ENCODE results near the gene FBLN1. TPM values are rescaled to one million over a fixed set of nuclear protein-coding genes. Genes with fewer than 3 reads are reported as not detected.
"Not testable (repeated sequence)": the region's sequence is repeated elsewhere in the genome, so short reads cannot be mapped to it uniquely, and the experiment has no call there.

Gene FBLN1
- total RNA-seq, 1 donor = 0.27 TPM

DNA sequence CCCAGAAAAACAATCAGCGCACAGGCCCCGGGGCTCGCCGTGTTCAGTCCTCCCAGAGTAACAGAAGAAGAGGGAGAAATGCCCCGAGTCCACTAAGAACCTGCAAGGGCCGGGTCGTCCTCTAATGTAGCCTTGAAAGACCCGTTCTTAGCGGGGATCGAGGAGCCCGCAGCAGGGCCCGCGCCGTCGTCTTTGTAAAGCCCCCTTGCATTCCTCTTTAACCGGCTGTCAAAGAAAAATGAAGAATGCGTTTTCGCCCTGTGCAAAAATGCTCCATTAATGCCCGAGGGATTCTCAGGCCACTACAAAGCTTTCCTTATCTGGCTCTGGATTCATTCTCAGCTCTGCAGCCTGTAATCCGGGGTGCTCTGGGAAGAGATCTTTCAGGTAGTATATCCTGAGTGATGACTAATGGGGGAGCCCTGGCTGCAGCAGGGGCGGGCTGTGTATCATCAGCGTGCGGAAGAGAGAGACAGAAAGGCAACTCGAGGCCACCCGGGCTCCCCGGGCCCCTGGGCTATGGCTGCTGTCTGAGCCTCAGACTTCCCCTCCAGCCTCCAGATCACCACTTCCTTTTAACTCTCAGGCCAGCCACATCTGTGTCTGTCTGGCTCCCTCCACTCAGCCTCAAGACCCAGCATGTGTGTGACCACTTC is 78.2 kb downstream of the FBLN1 start:
- peak in 1 of 3 donors; percentile 45 for DNase-seq (ENCODE audit: low read depth in 2 of 3, low spot score in 2 of 3)

DNA sequence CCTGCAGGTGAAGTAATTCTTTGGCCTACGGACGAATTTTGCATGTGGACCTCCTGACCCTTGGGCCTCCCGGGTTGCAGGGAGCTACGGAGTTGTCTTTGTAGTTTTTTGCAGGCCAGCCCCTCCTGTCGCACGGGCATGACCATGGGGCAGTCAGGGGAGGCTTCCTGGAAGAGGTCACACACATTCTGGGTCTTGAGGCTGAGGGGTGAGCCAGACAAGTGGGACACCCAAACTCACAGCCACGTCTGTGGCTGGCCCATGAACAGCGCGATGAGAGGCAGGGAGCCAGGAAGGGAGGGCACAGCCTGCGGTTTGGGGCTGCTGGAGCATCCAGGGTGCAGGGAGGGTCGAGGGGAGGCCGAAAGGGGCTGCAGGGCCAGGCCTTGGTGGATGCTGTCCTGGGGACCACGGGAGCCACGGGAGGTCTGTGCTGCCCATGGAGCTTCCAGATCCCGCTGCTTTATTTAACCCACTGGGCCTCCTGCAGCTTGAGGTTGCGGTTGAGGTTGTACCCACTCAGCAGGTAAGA is 78.9 kb downstream of the FBLN1 start:
- no peak for DNase-seq (ENCODE audit: low read depth in 2 of 3, low spot score in 2 of 3)

DNA sequence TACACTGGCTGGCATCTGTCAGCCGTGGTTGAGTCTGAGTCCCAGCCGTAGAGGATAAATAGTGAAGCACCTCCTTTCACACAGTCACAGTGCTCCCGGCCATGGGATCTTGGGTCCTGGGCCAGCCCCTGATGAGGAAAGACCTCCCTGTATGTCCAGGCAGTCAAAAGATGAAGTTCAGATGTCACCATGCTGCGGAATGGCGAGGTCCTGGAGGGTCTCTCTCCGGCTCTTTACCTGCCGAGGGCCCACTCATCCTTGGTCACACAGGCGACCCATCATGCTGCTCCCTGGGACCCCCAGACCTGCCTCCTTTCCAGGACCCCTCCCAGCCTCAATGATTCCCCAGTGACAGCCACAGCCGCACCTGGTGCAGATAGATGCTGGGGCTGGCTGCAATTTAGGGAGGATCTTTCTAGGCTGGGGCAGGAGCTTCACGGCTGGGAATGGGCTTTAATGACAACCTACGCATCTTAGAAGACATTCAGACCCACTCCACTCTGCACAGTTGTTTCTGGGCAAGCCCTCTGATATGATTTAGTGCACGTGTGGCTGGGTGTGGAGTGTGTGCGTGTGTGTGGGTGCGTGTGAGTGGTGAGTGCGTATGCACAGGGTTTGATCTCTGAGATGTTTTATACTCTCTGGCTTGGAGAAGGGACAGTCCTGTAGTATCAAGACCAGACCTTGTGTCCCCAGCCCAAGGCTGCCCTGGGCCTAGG is 79.7 kb downstream of the FBLN1 start:
- DNase-seq (ENCODE audit: low read depth in 2 of 3, low spot score in 2 of 3) = no peak

DNA sequence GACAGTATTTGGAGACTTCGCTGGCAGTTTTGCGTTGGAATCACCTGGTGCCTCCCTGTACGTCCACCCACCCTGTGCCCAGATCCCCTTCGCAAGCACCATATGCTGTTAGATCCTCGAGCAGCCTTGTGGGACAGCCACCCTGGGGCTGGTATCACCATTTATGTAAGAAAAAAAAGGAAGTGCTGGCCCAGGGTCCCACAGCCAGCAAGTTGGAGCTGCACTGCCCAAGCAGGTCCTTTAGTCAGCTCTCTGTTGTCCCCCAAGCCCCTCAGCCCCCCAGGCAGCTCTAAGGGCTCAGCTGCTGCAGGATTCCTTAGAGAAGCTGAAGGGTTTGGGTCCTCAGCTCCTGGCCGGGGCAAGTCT is 80.3 kb downstream of the FBLN1 start:
- DNase-seq (ENCODE audit: low read depth in 2 of 3, low spot score in 2 of 3) = no peak

DNA sequence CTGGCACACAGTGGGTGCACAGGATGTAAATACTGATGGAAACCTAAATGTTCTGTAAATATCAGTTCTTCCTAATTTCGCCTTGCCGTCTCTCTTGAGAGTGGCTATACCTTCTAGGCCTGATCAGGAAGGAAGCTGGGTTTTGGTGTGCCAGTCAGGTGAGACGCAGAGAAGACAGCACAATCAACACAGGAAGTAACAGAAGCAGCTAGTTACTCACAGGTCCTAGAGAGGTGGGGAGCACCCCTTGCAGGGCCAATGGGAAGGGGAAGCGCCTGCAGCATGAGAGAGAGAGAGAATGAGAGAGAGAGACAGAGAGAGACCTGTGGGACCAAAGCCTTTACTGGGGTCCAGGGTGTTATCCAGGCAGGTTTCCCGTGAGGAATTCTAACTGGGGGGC is 80.8 kb downstream of the FBLN1 start:
- peak in 1 of 3 donors; percentile 22 for DNase-seq (ENCODE audit: low read depth in 2 of 3, low spot score in 2 of 3)

DNA sequence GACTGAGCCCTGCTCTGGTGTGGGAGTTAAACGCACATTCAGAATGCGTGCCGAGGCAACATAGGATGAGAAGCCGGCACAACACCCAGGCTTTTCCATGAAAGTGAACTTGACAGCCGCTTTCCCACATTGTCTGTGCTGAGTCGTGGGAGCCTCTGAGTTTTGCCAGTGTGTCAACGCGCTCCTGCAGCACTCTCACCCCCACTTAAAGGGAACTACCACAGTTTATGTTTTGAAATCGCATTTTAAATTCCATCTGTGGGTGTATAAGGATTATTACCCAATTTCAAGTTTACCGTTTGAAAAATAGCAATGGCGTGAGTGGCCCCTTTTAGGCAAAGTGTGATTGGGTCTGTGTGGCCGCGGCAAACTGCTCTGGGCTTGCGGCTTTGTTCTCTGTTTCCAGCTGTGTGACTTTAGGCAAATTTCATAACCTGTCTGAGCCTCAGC is 81.5 kb downstream of the FBLN1 start:
- DNase-seq (ENCODE audit: low read depth in 2 of 3, low spot score in 2 of 3) = no peak

DNA sequence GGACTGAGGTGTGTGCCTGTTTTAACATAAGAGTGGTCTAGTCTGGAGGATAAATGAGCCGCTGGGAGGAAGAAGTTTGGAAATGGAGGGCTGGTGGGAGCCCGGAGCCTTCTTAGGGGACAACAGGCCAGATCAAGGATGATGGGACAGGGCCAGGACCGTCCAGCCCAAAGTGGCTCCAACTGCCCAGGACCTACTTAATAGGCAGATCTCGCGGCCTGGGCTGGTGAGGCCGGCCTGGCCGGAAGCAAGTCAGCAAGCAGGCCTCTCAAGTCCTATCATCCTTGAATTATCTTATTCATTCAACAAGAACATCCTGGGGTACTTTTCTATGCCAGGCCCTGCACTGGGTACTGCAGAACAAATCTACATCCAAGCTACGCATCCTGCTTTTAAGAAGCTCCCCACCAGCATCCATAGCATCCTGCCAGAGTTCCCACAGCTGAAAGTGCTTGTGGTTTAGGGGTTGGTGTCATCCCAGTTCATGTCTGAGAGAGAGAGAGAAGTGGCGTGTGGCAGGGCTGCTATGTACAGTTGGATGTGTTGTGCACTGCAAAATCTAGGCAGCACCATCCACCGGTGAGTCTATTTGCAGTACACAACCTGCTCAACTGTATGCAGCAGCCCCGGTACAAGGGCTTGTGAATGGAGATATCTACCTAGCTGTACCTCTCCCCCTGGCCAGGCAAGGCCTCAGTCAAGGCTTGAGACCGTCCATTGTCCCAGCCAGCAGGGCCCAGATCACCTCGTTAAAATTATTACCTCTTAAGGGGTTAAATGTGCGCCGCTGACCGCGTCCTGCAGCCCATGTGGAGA is 82.1 kb downstream of the FBLN1 start:
- no peak for DNase-seq (ENCODE audit: low read depth in 2 of 3, low spot score in 2 of 3)

DNA sequence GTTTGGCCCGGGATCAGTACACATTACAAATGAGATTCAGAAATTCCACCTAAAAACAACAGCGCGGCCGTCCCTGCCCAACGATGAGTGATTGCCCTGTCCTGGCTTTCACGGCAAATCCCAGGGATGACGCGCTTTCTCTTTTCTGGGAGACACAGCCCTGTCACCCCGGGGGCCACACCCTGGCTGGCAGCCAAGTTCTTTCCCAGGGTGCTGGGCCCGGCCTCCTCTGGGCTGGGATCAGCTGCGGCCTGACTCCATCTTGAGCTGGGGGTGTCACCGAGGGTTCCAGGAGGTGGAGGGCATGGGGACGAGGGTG is 82.7 kb downstream of the FBLN1 start:
- no peak for DNase-seq (ENCODE audit: low read depth in 2 of 3, low spot score in 2 of 3)

DNA sequence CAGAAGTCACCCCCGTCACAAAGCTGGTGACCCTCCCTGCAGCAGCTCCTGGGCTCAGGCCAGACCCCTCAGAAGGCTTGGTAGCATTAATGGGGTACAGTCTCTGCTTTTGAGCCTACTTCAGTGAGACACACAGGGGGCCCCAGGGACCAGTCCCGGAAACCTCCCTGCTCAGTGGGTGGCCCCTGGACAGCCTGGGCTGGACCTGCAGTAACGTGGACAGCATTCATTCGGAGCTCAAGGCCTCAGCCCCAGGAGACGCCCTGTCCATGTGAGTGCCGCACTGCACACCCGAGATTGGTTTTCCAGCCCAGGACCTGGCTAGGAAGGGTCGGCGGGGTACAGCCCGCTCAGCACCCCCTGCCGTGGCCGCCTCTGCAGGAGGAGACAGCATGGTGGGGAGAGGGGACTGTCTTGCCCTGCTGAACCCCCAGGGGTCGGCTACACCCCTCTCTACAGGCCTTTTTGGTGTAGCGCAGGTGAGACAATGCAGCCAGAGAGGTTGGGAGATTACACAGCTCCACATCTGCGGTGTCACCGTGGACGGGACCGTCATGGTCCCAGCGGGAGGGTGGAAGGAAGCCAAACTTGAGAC is 83.4 kb downstream of the FBLN1 start:
- no peak for DNase-seq (ENCODE audit: low read depth in 2 of 3, low spot score in 2 of 3)

DNA sequence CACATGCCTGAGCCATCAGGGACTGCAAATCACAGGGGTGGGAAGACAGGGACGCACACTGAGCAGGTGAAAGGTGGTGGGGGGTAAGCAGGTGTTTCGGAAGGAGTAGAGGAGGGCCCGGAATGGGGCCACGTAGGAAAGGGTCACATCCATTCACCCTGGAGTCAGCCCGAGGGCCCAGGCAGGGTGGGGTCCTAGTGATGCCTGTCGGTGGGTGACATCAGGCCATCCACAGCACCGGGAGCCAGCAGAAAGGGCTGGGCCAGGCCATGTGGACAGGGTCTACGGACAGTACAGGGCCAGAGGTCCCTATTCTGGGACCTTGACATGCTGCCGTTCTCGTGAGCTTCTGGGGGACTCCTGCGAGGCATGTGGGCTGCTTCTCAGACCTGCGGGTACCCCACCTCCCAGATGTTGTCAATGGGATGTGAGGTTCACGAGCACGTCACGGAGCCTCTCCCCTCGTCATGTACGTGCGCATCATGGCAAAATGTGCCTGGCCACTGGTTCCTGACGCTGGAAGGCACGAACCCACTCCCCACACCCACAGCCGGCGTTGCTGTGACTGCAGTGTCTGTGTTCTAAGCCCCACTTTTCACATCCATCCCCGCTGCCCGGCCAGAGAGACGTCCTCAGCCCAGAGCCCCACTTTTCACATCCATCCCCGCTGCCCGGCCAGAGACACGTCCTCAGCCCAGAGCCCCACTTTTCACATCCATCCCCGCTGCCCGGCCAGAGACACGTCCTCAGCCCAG is 84.1 kb downstream of the FBLN1 start:
- DNase-seq (ENCODE audit: low read depth in 2 of 3, low spot score in 2 of 3) = no peak

DNA sequence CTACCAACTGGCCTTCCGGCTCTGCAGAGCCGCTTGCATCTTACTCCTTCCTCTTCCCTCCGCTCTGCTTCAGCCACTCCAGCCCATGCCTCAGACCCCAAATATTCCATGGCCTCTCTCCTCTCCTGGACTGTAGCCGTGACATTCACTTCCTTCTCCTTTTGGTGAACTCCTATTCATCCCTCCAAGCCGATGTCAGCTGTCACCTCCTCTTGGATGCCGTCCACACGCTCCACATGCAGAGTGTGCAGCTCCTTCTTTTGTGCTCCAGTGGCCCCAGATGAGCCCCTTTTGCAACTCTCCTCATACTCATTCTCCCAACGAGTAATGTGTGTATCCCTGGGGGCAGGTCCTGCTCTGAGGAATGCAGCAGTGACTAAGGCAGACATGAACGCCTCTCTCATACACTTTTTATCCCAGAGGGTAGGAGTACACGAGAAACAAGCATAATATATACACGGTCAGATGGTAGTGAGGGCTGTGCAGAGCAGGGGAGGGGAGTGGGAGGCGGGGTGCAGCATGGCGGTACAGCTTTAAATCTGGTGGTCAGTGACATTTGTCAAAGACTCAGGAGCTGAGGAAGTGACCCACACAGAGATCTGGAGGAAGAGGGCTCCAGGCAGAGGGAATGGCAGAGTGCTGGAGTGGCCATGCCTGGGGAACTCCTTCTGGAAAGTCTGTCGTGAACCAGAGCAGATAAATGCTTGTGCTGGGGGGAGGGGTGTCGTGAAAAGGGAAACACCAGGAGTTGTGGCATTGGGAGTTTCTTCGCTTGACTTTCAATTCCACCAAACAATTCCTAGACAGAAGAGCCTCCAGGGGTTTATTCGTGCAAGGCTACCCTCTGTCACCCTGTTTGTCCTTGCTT is 85.2 kb downstream of the FBLN1 start:
- no peak for DNase-seq (ENCODE audit: low read depth in 2 of 3, low spot score in 2 of 3)

DNA sequence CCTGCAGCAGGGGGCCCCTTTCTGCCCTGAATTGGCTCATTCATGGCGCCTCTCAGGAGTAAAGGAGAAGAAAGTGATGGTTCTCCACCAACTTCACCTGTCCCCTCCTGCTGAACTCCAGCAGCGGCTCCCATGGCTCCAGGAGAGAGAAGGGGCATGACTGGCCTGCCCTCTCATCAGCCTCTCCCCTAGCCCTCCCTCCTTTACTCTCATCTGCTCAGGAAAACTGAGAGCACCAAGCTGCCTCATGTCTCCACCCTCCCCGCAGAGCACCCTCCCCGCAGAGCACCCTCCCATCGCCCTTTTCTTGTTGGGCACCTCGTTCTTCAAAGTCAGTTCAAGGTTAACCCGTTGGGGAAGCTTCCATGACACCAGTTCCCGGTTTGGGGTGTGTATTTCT is 86.9 kb downstream of the FBLN1 start:
- no peak for DNase-seq (ENCODE audit: low read depth in 2 of 3, low spot score in 2 of 3)

DNA sequence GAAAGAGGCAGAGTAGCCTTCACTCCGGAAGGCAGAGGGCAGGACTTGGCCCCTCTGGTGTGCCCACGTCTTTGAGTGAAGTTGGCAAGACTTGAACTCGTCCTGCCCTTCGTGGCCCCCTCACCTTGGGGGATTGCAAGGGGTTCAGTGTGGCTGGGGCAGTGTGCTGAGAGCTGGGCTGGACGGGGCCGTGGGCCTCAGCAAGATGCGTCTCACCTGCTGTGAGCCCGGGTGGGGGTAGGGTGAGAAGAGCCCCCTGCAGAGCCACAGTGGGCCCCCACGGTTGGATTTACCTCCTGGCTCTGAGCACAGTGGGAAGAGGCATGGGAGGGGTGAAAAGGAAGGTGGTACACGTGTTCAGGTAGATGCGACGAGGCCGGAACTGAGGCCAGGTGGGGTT is 87.6 kb downstream of the FBLN1 start:
- DNase-seq (ENCODE audit: low read depth in 2 of 3, low spot score in 2 of 3) = no peak

DNA sequence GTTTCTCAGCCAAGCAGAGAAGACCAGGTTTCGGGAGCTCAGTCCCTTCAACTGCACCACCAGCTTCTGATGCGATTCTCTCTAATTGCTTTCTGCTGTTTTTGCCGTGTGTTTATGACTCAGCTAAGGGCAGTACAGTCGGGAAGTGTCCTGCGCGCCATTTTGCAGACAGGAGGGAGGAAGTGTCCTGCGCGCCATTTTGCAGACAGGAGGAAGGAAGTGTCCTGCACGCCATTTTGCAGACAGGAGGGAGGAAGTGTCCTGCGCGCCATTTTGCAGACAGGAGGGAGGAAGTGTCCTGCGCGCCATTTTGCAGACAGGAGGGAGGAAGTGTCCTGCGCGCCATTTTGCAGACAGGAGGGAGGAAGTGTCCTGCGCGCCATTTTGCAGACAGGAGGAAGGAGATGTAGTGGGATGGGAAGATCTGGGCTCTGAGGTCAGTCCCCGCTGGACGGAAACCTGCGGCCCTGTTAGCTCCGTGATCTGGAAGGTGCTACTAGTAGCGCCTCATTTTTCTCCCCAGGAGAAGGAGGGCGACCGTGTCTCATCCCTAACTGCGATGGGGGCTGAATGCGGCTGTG is 89.0 kb downstream of the FBLN1 start:
- DNase-seq (ENCODE audit: low read depth in 2 of 3, low spot score in 2 of 3) = not testable (repeated sequence)

DNA sequence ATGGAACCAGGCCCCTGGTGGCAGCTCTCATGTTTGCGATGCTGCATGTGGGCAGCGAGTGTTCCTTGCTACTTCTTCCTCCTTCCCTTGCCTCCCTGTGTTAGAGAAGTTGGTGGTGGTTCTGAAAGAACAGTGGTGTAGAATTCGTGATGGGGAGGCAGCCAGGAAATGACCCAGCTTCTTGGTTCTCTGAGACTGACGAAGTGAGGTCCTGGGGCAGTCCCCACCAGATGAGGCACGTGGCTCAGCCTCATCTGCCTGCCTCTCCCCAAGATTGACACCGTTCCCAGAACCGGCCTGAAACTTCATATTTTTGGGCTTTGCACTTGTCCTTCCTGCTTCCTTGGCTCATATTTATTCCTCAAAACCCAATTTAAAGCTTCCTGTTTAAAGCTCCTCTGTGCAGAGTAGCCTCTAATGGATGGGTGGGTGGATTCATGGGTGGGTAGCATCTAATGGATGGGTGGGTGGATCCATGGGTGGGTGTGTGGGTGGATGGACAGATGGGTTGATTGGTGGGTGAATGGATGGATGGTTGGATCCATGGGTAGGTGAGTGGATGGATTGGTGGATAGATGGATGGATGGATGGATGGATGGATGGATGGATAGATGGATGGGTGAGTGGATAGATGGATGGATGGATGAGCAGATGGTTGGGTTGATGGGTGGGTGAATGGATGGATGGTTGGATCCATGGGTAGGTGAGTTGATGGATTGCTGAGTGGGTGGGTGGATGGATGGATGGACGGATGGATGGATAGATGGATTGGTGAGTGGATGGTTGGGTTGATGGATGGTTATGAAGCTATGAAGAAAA is 91.6 kb downstream of the FBLN1 start:
- no peak for DNase-seq (ENCODE audit: low read depth in 2 of 3, low spot score in 2 of 3)

DNA sequence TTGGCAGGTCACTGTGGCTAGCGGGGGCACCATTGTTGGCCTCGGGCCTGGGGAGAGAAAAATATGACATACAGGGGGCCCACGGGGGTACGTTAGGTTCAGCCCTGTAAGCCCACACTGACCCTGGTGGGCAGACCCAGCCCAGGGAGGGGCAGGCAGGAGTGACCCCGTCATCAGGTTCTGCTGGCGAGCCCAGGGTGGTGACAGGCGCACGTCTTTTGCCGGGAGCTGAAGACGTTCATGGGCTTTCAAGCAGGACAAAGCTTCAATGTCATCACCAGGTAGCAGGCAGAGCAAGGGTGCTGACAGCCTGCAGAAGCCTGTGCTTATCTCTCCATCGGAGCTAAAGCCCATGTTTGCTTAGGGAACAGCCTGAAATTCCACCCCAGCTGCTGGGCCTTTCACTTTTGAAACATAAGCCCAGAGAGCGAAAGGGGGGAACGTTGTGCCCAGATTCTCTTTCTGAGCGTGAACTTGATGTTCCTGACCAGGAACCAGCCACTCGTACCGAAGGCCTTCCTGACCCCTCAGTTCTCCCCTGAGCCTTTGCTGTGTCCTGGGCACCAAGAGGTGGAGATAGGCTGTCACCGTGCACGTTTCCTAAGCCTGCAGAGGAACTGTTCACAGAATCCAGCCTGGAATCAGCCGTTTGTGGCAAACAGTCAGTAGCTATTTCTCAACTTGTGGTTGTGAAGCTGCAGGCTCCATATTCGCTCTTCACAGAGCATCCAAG is 94.9 kb downstream of the FBLN1 start:
- no peak for DNase-seq (ENCODE audit: low read depth in 2 of 3, low spot score in 2 of 3)

DNA sequence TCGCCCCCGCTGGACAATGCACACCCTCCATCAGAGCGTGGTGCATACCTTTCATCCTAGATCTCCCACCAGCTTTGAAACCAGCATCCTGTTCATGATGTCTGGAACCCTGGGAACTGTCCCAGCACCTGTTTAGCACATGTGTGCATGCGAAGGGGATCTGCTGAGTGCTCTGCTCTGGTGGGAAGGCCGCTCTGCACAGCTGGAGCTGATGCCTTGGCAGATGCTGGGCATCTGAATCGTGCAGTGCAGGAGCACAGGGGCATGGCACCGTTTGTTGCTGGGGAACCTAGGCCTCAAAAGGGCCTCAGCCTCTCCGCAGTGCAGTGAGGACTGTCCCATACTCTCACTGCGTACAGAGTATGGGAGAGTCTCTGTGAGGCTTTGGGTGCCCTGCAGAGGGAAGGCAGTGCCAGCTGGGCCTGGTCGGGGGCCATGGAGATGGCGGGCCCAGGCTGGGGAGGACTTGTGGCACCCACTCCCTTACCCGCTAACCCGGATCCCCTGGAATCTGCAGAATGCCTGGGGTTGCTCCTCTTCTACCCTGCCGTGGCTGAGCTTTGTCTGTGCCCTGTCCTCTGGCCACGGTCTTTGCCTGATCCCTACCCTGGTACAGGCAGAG is 96.0 kb downstream of the FBLN1 start:
- DNase-seq (ENCODE audit: low read depth in 2 of 3, low spot score in 2 of 3) = no peak

Measured in hematopoietic multipotent progenitor cell (in vitro differentiated cells).